COLO668 (cell line): ENCODE results near the gene VPS51.
"Not testable (repeated sequence)": the region's sequence is repeated elsewhere in the genome, so short reads cannot be mapped to it uniquely, and the experiment has no call there.

Source experiments
- DNase-seq: peaks from one replicate; lab custom pipeline; 2025; ENCODE audit not compliant: unreplicated experiment; lab: John Stamatoyannopoulos, UW

Gene VPS51

DNA sequence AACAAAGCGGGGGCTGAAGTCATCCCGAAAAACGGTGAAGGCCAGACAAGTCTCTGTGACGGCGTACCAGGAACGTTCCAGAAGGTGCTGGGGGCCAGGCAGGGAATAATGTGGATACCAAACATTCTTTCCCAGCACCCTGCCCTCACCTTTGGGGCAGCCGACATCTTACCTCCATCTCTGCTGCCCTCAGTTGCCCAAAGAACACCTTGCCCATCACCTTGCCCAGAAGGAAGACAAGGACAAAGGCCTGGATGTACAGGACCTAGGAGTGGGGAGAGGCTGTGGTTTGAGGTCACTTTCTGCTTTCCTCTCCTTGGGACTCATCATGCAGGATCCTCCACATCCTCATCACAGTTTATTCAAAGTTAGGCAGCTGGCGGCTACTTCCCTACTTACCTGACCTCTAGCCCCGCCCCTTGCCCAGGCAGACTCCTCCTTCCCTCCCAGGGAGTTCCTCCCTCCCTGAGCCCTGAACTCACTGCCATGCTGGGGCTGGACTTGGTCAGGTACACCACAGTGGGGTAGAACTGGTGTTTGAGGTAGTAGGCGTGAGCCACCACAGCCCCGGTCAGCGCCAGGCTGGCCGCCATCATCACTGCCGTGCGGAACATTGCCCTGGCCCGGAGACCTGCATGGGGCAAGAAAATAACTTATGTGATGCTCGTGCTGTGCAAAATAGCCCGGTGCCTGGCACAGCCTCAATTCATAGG is 37.1 kb downstream of the VPS51 start:
- DNase-seq = peak; percentile 78

DNA sequence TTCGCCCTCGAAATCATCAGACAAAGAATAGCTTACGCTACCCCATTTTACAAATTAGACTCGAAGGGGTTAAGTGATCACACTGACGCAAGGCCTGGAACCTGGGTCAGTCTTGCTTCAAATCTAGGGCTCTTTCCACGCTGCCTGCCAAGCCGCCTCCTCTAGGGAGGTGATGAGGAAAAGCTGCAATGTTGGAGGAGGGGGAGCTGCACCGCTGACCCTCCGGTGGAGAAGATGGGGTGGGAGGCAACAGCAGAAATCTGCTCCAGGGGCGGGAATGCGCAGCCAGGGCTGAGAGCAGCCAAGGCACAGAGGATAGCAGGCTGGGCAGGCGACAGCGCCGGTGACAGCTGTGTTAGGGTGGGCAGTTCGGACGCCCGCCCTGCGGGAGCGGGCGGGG is 37.7 kb downstream of the VPS51 start:
- DNase-seq = no peak

GRCh38 chr11:65134240-65134951 is 38.4 kb downstream of the VPS51 start, which contains the start of gene SYVN1:
TSS of gene SYVN1 (minus strand) at chr11:65134519. CDS start at chr11:65133601, 918 bp downstream.
- DNase-seq = peak; percentile 92

- peak; percentile 93 for DNase-seq
Measured at GRCh38 chr11:65134952-65135632, 39.1 kb downstream of the VPS51 start.

DNA sequence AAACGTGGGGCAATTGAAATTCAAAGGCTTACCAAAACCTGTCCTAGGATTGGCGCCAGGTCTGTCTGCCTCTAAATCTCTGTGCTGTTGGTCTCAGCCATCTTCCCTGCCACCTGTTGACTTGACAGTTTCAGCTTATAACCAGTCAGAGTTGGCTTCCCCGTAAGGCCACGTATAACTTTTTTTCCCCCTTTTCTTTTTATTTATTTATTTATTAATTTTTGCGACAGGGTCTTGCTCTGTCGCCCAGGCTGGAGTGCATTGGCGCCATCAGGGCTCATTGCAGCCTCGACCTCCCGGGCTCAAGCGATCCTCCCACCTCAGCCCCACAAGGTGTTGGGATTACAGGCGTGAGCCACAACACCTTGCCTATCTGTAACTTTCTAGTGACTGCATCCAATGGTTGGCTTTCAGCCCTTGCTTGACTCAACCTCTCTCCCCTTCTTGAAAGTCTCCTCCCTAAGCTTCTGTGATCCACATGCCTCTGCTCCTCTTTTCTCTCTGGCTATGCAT is 39.7 kb downstream of the VPS51 start:
- no peak for DNase-seq

DNA sequence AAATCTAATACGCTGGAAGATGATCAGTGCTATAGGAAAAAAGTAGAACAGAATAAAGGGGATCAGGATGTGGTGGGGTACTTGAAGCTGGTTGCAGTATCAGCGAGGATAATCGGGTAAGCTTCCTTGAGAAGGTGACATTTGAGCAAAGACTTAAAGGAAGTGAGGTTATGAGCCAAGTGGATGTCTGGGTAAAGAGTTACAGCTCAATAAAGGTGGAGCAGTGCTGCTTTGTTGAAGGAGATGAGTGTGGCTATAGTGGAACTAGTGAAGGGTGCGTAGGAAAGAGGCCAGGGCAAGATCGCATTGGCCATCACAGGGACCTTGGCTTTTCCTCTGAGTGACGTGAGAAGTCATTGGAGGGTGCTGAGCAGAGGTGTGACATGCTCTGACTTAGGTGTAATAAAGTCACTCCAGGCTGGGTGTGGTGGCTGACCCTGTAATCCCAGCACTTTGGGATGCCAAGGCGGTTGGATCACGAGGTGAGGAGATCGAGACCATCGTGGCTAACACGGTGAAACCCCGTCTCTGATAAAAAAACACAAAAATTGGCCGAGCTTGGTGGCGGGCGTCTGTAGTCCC is 40.6 kb downstream of the VPS51 start:
- DNase-seq = no peak

GRCh38 chr11:65141896-65142494 is 46.0 kb downstream of the VPS51 start:
- no peak for DNase-seq

DNA sequence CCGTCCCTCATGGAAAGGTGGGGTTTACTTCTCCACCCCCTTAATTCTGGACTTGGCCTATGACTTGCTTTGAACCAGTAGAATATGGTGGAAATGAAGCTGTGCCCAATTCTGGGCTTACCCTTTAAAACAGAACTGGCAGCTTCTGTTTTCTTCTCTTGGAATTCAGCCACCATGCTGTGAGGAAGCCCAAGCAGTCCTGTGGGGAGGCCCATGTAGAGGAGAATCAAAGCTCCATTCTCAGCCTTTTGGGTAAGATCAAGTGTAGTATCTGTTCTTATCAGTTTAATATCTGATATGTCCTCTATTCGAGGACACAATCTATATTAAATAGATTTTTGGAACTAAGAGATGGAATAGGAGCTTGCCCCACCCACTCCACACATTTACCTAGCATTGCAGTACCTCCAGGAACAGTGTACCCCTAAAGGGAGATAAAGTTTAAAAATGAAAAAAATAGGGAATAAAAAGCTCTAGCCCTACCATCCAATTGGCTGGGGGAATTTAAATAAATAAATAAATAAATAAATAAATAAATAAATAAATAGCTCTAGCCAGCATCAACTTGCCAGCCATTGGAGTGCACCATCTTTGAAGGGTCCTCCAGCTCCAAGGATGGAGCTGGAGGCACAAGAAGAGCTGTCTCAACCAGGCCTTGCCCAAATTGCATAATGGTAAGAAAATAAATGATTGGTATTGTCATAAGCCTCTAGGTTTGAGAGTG is 51.5 kb downstream of the VPS51 start:
- DNase-seq = no peak

DNA sequence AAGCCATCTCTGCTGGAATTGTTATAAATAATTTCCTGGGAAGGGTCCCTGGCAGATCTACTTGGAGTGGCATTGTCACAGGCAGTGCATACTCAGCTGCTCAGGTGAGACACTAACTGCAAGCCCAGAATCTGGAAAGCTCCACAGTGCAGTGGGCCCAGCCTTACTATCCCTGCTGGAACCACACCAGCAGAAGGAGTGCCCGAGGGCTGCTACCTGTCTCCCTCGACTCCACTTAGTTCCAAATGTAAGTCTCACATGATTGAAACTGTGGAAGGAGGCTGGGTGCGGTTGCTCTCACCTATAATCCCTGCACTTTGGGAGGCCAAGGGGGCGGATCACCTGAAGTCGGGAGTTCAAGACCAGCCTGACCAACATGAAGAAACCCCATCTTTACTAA is 52.6 kb downstream of the VPS51 start:
- no peak for DNase-seq

DNA sequence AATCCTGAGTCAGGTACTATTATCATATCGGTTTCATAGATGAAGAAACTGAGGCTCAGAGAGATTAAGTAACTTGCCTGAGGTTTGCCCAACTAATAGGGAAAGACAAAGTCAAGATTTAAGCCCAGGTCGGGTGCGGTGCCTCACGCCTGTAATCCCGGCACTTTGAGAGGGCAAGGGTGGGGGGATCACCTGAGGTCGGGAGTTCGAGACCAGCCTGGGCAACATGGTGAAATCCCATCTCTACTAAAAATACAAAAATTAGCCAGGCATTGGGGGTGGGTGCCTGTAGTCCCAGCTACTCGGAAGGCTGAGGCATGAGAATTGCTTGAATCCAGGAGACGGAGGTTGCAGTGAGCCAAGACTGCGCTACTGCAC is 54.1 kb downstream of the VPS51 start:
- not testable (repeated sequence) for DNase-seq

- DNase-seq = peak; percentile 63
Measured at GRCh38 chr11:65150509-65151299, 54.7 kb downstream of the VPS51 start.

DNA sequence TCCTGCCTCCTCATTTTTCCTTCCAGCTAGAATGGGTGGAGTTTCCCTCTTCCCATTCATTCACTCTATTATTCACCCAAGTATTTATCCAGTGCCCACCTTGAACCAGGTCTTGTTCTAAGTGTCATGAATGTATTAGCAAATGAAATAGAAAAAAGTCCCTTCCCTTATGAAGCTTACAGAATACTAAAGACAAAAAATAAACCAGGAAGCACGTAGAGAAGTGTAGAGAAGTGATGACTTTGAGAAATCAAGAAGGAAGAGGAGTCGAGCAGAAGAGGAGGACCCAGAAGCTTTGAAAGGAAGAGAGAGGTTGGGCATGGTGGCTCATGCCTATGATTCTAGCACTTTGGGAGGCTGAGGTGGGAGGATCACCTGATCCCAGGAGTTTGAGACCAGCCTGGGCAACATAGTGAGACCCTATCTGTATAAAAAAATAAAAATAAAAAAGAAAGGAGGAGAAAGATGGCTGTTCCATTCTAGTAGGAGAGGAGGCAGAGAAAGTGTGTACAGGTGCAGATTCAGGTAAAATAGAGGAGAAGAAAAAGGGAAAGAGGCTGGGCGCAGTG is 55.4 kb downstream of the VPS51 start:
- no peak for DNase-seq

DNA sequence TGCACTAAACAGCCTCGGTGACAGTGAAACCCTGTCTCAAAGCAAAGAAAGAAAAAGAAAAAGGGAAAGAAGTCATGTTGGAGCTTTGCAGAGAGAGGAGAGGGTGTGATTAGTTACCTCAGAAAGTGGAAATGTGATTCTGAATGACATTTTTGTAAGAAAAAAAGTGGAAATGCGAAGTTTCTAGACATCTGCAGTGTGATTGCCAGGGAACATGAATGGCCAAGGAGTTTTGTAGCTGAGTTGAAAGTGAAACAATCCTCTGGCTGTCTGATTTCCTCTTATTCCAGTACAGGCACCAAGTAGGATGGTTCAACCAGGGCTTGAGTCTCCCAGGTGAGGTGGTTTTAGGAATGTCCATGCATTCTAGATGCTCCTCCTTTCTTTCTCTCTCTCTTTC is 56.1 kb downstream of the VPS51 start:
- DNase-seq = no peak

GRCh38 chr11:65156256-65156655 is 60.2 kb downstream of the VPS51 start:
- no peak for DNase-seq

- no peak for DNase-seq
Measured at GRCh38 chr11:65156926-65157325, 60.9 kb downstream of the VPS51 start.

DNA sequence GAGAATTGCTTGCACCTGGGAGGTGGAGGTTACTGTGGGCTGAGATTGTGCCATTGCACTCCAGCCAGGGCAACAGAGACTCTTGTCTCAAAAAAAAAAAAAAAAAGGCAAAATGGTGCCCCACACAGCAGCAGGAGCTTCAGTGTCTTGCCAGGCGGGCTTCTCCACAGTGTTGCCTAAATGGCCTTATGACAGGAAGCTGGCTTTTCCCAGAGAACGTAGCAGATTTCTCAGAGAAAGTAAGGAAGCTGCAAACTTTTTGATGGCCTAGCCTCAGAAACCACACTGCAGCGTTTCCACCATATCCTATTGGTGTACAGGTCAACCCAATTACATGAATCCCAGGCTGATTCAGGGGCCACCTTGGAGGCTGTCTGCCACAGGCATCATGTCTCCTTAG is 61.3 kb downstream of the VPS51 start:
- DNase-seq = no peak

- no peak for DNase-seq
Measured at GRCh38 chr11:65159012-65159411, 63.0 kb downstream of the VPS51 start.

DNA sequence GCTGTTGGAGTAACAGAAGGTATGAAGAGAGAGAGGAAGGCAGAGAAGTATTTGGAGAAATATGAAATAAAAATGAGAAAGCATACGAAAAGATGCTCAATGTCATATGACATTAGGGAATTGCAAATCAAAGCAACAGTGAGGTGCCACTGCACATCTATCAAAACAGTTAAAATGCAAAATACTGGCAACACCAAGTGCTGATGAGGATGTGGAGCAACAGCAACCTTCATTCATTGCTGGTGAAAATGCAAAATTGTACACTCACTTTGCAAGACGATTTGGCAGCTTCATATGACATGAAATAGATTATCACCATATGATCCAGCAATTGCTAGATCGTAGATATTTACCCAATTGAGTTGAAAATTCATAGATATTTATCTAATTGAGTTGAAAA is 64.6 kb downstream of the VPS51 start:
- no peak for DNase-seq
